ENCODE data around the gene C19orf53. TPM values are rescaled to one million over a fixed set of nuclear protein-coding genes. Genes with fewer than 3 reads are reported as not detected.
A peak's percentile ranks its signal among the peaks of the same experiment; 100 is the strongest.
"Not testable (repeated sequence)": the region's sequence is repeated elsewhere in the genome, so short reads cannot be mapped to it uniquely, and the experiment has no call there.

The C19orf53 gene
- polyA plus RNA-seq, 4 donors, result 104 to 126 (median 118) TPM

GRCh38 chr19:13738073-13738472 is 36.2 kb upstream of the C19orf53 start:
- WGBS, 3 donors, result 90 to 91% (median 91%) methylated on average over 1 of the region's 1 CpG

GRCh38 chr19:13741893-13742292 is 32.4 kb upstream of the C19orf53 start:
- FAIRE-seq (no peak), DNase-seq (no peak)
- no peak overlapping the region for H3K27ac ChIP-seq (ENCODE audit: low read depth in 1 of 3, low read length in 2 of 3)
- H3K36me3 ChIP-seq (ENCODE audit: control insufficient read depth in 3 of 3, insufficient read depth in 2 of 3, low read depth in 1 of 3, low read length in 3 of 3), result peaks cover 0 to 3% (median 0%) of the 10 kb centered on the region in 3 donors
- no peaks in the 10 kb centered on the region for H3K9me3 ChIP-seq (ENCODE audit: control insufficient read depth in 2 of 2, insufficient read depth in 1 of 2, low read depth in 1 of 2, low read length in 1 of 2)
- no peaks in the 10 kb centered on the region for H3K4me1 ChIP-seq (ENCODE audit: control insufficient read depth in 3 of 3, insufficient read depth in 2 of 3, low read depth in 1 of 3, low read length in 2 of 3)
- no peak overlapping the region for H3K4me3 ChIP-seq (ENCODE audit: low read depth in 1 of 3, low read length in 3 of 3)
- WGBS, 3 donors, result 73 to 80% (median 73%) methylated on average over 2 of the region's 2 CpGs
- no peaks in the 10 kb centered on the region for H3K27me3 ChIP-seq (ENCODE audit: control insufficient read depth in 3 of 3, insufficient read depth in 3 of 3, low read length in 3 of 3)

More at GRCh38 chr19:13738073-13738472, 36.2 kb upstream of the C19orf53 start:
- Histone ChIP-seq H3K9me3 (ENCODE audit: control insufficient read depth in 2 of 2, insufficient read depth in 1 of 2, low read depth in 1 of 2, low read length in 1 of 2) (no peaks in the 10 kb centered on the region), H3K27ac (ENCODE audit: low read depth in 1 of 3, low read length in 2 of 3) (no peak overlapping the region), H3K4me3 (ENCODE audit: low read depth in 1 of 3, low read length in 3 of 3) (no peak overlapping the region), H3K27me3 (ENCODE audit: control insufficient read depth in 3 of 3, insufficient read depth in 3 of 3, low read length in 3 of 3) (no peaks in the 10 kb centered on the region), H3K36me3 (ENCODE audit: control insufficient read depth in 3 of 3, insufficient read depth in 2 of 3, low read depth in 1 of 3, low read length in 3 of 3) (peaks cover 0 to 16% (median 0%) of the 10 kb centered on the region in 3 donors), H3K4me1 (ENCODE audit: control insufficient read depth in 3 of 3, insufficient read depth in 2 of 3, low read depth in 1 of 3, low read length in 2 of 3) (no peaks in the 10 kb centered on the region)
- no peak for FAIRE-seq
- DNase-seq, result no peak

GRCh38 chr19:13742756-13743155 is 31.5 kb upstream of the C19orf53 start:
- no peaks in the 10 kb centered on the region for H3K27me3 ChIP-seq (ENCODE audit: control insufficient read depth in 3 of 3, insufficient read depth in 3 of 3, low read length in 3 of 3)
- peaks cover 0 to 5% of the 10 kb centered on the region in 2 donors for H3K9me3 ChIP-seq (ENCODE audit: control insufficient read depth in 2 of 2, insufficient read depth in 1 of 2, low read depth in 1 of 2, low read length in 1 of 2)
- 94 to 100% (median 100%) methylated on average over 1 of the region's 1 CpG for WGBS, 3 donors
- no peak overlapping the region for H3K4me3 ChIP-seq (ENCODE audit: low read depth in 1 of 3, low read length in 3 of 3)
- DNase-seq, result peak in 1 of 2 donors; percentile 39
- no peaks in the 10 kb centered on the region for H3K4me1 ChIP-seq (ENCODE audit: control insufficient read depth in 3 of 3, insufficient read depth in 2 of 3, low read depth in 1 of 3, low read length in 2 of 3)
- no peak overlapping the region for H3K27ac ChIP-seq (ENCODE audit: low read depth in 1 of 3, low read length in 2 of 3)
- FAIRE-seq, result no peak
- H3K36me3 ChIP-seq (ENCODE audit: control insufficient read depth in 3 of 3, insufficient read depth in 2 of 3, low read depth in 1 of 3, low read length in 3 of 3), result no peaks in the 10 kb centered on the region

GRCh38 chr19:13744174-13744573 is 30.1 kb upstream of the C19orf53 start:
- Histone ChIP-seq H3K4me1 (ENCODE audit: control insufficient read depth in 3 of 3, insufficient read depth in 2 of 3, low read depth in 1 of 3, low read length in 2 of 3) (peaks cover 0 to 6% (median 0%) of the 10 kb centered on the region in 3 donors), H3K27me3 (ENCODE audit: control insufficient read depth in 3 of 3, insufficient read depth in 3 of 3, low read length in 3 of 3) (no peaks in the 10 kb centered on the region), H3K4me3 (ENCODE audit: low read depth in 1 of 3, low read length in 3 of 3) (no peak overlapping the region), H3K9me3 (ENCODE audit: control insufficient read depth in 2 of 2, insufficient read depth in 1 of 2, low read depth in 1 of 2, low read length in 1 of 2) (peaks cover 0 to 5% of the 10 kb centered on the region in 2 donors), H3K36me3 (ENCODE audit: control insufficient read depth in 3 of 3, insufficient read depth in 2 of 3, low read depth in 1 of 3, low read length in 3 of 3) (no peaks in the 10 kb centered on the region), H3K27ac (ENCODE audit: low read depth in 1 of 3, low read length in 2 of 3) (no peak overlapping the region)
- FAIRE-seq (no peak), DNase-seq (no peak)

- peaks cover 0 to 15% (median 5%) of the 10 kb centered on the region in 3 donors for H3K36me3 ChIP-seq (ENCODE audit: control insufficient read depth in 3 of 3, insufficient read depth in 2 of 3, low read depth in 1 of 3, low read length in 3 of 3)
- FAIRE-seq (no peak), DNase-seq (no peak)
- peaks cover 0 to 6% (median 0%) of the 10 kb centered on the region in 3 donors for H3K4me1 ChIP-seq (ENCODE audit: control insufficient read depth in 3 of 3, insufficient read depth in 2 of 3, low read depth in 1 of 3, low read length in 2 of 3)
- peak overlapping the region in 1 of 3 donors; percentile 99 for H3K4me3 ChIP-seq (ENCODE audit: low read depth in 1 of 3, low read length in 3 of 3)
- H3K27me3 ChIP-seq (ENCODE audit: control insufficient read depth in 3 of 3, insufficient read depth in 3 of 3, low read length in 3 of 3), result no peaks in the 10 kb centered on the region
- H3K27ac ChIP-seq (ENCODE audit: low read depth in 1 of 3, low read length in 2 of 3), result peak overlapping the region in 2 of 3 donors; percentile 89 to 95
- WGBS, 3 donors, result 84 to 91% (median 88%) methylated on average over 8 of the region's 8 CpGs
- H3K9me3 ChIP-seq (ENCODE audit: control insufficient read depth in 2 of 2, insufficient read depth in 1 of 2, low read depth in 1 of 2, low read length in 1 of 2), result peaks cover 0 to 5% of the 10 kb centered on the region in 2 donors
Observed at GRCh38 chr19:13747098-13747453, 27.2 kb upstream of the C19orf53 start.

- peak overlapping the region; percentile 89 to 95 (median 93) for H3K27ac ChIP-seq (ENCODE audit: low read depth in 1 of 3, low read length in 2 of 3)
- H3K9me3 ChIP-seq (ENCODE audit: control insufficient read depth in 2 of 2, insufficient read depth in 1 of 2, low read depth in 1 of 2, low read length in 1 of 2), result peaks cover 0 to 5% of the 10 kb centered on the region in 2 donors
- FAIRE-seq (no peak), DNase-seq (peak; percentile 58 to 67)
- H3K4me1 ChIP-seq (ENCODE audit: control insufficient read depth in 3 of 3, insufficient read depth in 2 of 3, low read depth in 1 of 3, low read length in 2 of 3), result peaks cover 0 to 6% (median 0%) of the 10 kb centered on the region in 3 donors
- peak overlapping the region; percentile 76 to 99 (median 92) for H3K4me3 ChIP-seq (ENCODE audit: low read depth in 1 of 3, low read length in 3 of 3)
- no peaks in the 10 kb centered on the region for H3K27me3 ChIP-seq (ENCODE audit: control insufficient read depth in 3 of 3, insufficient read depth in 3 of 3, low read length in 3 of 3)
- peaks cover 6 to 26% (median 11%) of the 10 kb centered on the region in 3 donors for H3K36me3 ChIP-seq (ENCODE audit: control insufficient read depth in 3 of 3, insufficient read depth in 2 of 3, low read depth in 1 of 3, low read length in 3 of 3)
- WGBS, 3 donors, result 1 to 2% (median 2%) methylated on average over 25 of the region's 25 CpGs
Observed at GRCh38 chr19:13748169-13748828, 26.0 kb upstream of the C19orf53 start.

GRCh38 chr19:13751436-13751835 is 22.8 kb upstream of the C19orf53 start:
- Histone ChIP-seq H3K36me3 (ENCODE audit: control insufficient read depth in 3 of 3, insufficient read depth in 2 of 3, low read depth in 1 of 3, low read length in 3 of 3) (peaks cover 13 to 55% (median 23%) of the 10 kb centered on the region in 3 donors), H3K27me3 (ENCODE audit: control insufficient read depth in 3 of 3, insufficient read depth in 3 of 3, low read length in 3 of 3) (no peaks in the 10 kb centered on the region), H3K27ac (ENCODE audit: low read depth in 1 of 3, low read length in 2 of 3) (no peak overlapping the region), H3K9me3 (ENCODE audit: control insufficient read depth in 2 of 2, insufficient read depth in 1 of 2, low read depth in 1 of 2, low read length in 1 of 2) (peaks cover 0 to 5% of the 10 kb centered on the region in 2 donors), H3K4me1 (ENCODE audit: control insufficient read depth in 3 of 3, insufficient read depth in 2 of 3, low read depth in 1 of 3, low read length in 2 of 3) (peaks cover 0 to 6% (median 0%) of the 10 kb centered on the region in 3 donors), H3K4me3 (ENCODE audit: low read depth in 1 of 3, low read length in 3 of 3) (no peak overlapping the region)
- no peak for DNase-seq
- no peak for FAIRE-seq
- 90 to 94% (median 91%) methylated on average over 16 of the region's 16 CpGs for WGBS, 3 donors

GRCh38 chr19:13753622-13754021 is 20.6 kb upstream of the C19orf53 start:
- not testable (repeated sequence) for H3K9me3 ChIP-seq (ENCODE audit: control insufficient read depth in 2 of 2, insufficient read depth in 1 of 2, low read depth in 1 of 2, low read length in 1 of 2); H3K4me3 ChIP-seq (ENCODE audit: low read depth in 1 of 3, low read length in 3 of 3); H3K4me1 ChIP-seq (ENCODE audit: control insufficient read depth in 3 of 3, insufficient read depth in 2 of 3, low read depth in 1 of 3, low read length in 2 of 3); FAIRE-seq; DNase-seq; H3K27ac ChIP-seq (ENCODE audit: low read depth in 1 of 3, low read length in 2 of 3); H3K27me3 ChIP-seq (ENCODE audit: control insufficient read depth in 3 of 3, insufficient read depth in 3 of 3, low read length in 3 of 3)
- 91 to 97% (median 91%) methylated on average over 7 of the region's 7 CpGs for WGBS, 3 donors
- peaks cover 27 to 76% (median 34%) of the 10 kb centered on the region in 3 donors for H3K36me3 ChIP-seq (ENCODE audit: control insufficient read depth in 3 of 3, insufficient read depth in 2 of 3, low read depth in 1 of 3, low read length in 3 of 3)
